Measurements from ENCODE around the gene TSPYL1.

- TF ChIP-seq POLR2A (IDR thresholded peaks at IDR 0.05) (no peak), POLR2AphosphoS5 (IDR thresholded peaks at IDR 0.05) (no peak)
- TF ChIP-seq, protein P1, sequence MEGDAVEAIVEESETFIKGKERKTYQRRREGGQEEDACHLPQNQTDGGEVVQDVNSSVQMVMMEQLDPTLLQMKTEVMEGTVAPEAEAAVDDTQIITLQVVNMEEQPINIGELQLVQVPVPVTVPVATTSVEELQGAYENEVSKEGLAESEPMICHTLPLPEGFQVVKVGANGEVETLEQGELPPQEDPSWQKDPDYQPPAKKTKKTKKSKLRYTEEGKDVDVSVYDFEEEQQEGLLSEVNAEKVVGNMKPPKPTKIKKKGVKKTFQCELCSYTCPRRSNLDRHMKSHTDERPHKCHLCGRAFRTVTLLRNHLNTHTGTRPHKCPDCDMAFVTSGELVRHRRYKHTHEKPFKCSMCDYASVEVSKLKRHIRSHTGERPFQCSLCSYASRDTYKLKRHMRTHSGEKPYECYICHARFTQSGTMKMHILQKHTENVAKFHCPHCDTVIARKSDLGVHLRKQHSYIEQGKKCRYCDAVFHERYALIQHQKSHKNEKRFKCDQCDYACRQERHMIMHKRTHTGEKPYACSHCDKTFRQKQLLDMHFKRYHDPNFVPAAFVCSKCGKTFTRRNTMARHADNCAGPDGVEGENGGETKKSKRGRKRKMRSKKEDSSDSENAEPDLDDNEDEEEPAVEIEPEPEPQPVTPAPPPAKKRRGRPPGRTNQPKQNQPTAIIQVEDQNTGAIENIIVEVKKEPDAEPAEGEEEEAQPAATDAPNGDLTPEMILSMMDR (IDR thresholded peaks at IDR 0.05) = no peak
Observed at GRCh38 chr6:116283191-116283590, 3.5 kb upstream of the TSPYL1 start.
